Spleen (tissue), 11 donors: ENCODE measurements around the gene TTLL1. TPM values are rescaled to one million over a fixed set of nuclear protein-coding genes. Genes with fewer than 3 reads are reported as not detected.
A peak's percentile ranks its signal among the peaks of the same experiment; 100 is the strongest.

ENCODE experiments used
- DNase-seq: peaks from one replicate; pipeline ENCODE4 v3.0.0-alpha.2; 2020
- H3K27ac ChIP-seq, 8 donors: fragments of 200-600 bp; sonication (generic) in 7 of 8; 1 replicate in 4 of 8; 2 replicates in 4 of 8; pipeline versions ENCODE4 v1.5.0 to v1.8.0; 2016 to 2021; ENCODE audit warnings: inconsistent platforms in 4 of 8, mild to moderate bottlenecking in 4 of 8, moderate library complexity in 1 of 8
- H3K27me3 ChIP-seq, 7 donors: fragments of 200-600 bp; sonication (generic) in 6 of 7; replicated peaks in 1 of 7; 1 replicate in 4 of 7; 2 replicates in 3 of 7; pipeline versions ENCODE4 v1.5.0 to v1.8.0; 2016 to 2021; ENCODE audit warnings: inconsistent platforms in 3 of 7, mild to moderate bottlenecking in 1 of 7
- H3K36me3 ChIP-seq, 6 donors: fragments of 200-600 bp; sonication (generic) in 5 of 6; 1 replicate in 4 of 6; 2 replicates in 2 of 6; pipeline versions ENCODE4 v1.5.0 to v1.8.0; 2016 to 2021; ENCODE audit warnings: inconsistent platforms in 2 of 6
- H3K4me1 ChIP-seq, 6 donors: fragments of 200-600 bp; sonication (generic) in 5 of 6; 1 replicate in 3 of 6; 2 replicates in 3 of 6; pipeline versions ENCODE4 v1.5.0 to v1.8.0; 2016 to 2021; ENCODE audit warnings: inconsistent platforms in 3 of 6
- H3K4me3 ChIP-seq, 8 donors: fragments of 200-600 bp; sonication (generic) in 7 of 8; 1 replicate in 4 of 8; 2 replicates in 4 of 8; pipeline versions ENCODE4 v1.5.0 to v1.8.0; 2016 to 2021; ENCODE audit warnings: inconsistent platforms in 4 of 8, mild to moderate bottlenecking in 4 of 8, moderate library complexity in 2 of 8
- H3K9me3 ChIP-seq, 8 donors: fragments of 200-600 bp; sonication (generic) in 7 of 8; 1 replicate in 4 of 8; 2 replicates in 4 of 8; pipeline versions ENCODE4 v1.5.0 to v1.8.0; 2016 to 2021; ENCODE audit warnings: inconsistent platforms in 4 of 8
- CTCF ChIP-seq, 11 experiments: fragments of 200-600 bp in 7 of 11; fragments of 450-650 bp in 4 of 11; sonication (generic) in 4 of 11; IDR thresholded peaks in 8 of 11; conservative IDR thresholded peaks in 3 of 11; 1 replicate in 7 of 11; 2 replicates in 4 of 11; pipeline versions ENCODE4 v1.4.0 to v1.8.0; 2016 to 2021; ENCODE audit warnings: antibody characterized with exemption in 11 of 11, inconsistent platforms in 4 of 11, mild to moderate bottlenecking in 1 of 11
- POLR2A ChIP-seq, 3 donors: fragments of 450-650 bp; IDR thresholded peaks; one replicate each; pipeline ENCODE4 v1.5.1; 2017; ENCODE audit warnings: antibody characterized with exemption in 3 of 3, mild to moderate bottlenecking in 1 of 3
- POLR2AphosphoS5 ChIP-seq, 3 donors: sonication (generic); formaldehyde crosslinking; IDR thresholded peaks; one replicate each; pipeline ENCODE4 v1.5.1; 2017; ENCODE audit warnings: antibody characterized with exemption in 3 of 3
- WGBS, 5 donors: extraction: QIAGEN DNeasy Blood & Tissue Kit in 3 of 5; methylation state at CpG; one replicate each; pipeline versions ENCODE4 v1.1.5 to v1.1.7; 2013 to 2018; 5-methylcytosine and 5-hydroxymethylcytosine counted together
- intact Hi-C: fragments of 100-400 bp; cut with DNase I; formaldehyde crosslinking; loops from one replicate; pipeline ENCODE4 v1.15.0; 2023; ENCODE audit warnings: low total_unique reads
- polyA plus RNA-seq, 3 donors: library from polyadenylated mRNA; stranded (reverse); fragments of 200-250 nt; gene quantifications; one replicate each; pipeline ENCODE4 v1.2.1, GENCODE V29; 2013
- total RNA-seq, 7 donors: library from RNA; depleted of rRNA in 3 of 7; stranded (reverse); fragments of >200 nt in 3 of 7; fragmentation: NEBNext Ultra II Directional in 4 of 7; extraction: Animal tissue kit (Norgen Biotek cat#: 25700) in 4 of 7; gene quantifications; one replicate each; pipeline versions ENCODE4 v1.1.0 to v1.2.1, GENCODE V29; 2016 to 2021
- donor health status: healthy with polysubstance abuse.
- donor health status: DM: no; HTN: no; CAD: no; lungs with moderate emphysema.
- donor health status: DM: no; HTN: no; CAD: no.
- donor health status: Bipolar disorder and iron deficiency.
- donor health status: healthy.
- donor health status: DM: no; HTN: no; CAD: no.
- donor health status: DM: yes; HTN: yes; CAD: no.

Gene TTLL1
- total and polyA plus RNA-seq, 10 donors: 2.8 to 5.6 (median 3.6) TPM

GRCh38 chr22:43014316-43014868 lies 74.8 kb downstream of the TTLL1 start:
- intact Hi-C loops: no loop called here
- no peak for TF ChIP-seq CTCF (IDR thresholded peaks at IDR 0.05 in 8 of 11, conservative IDR thresholded peaks at IDR 0.05 in 3 of 11)
- TF ChIP-seq POLR2A (IDR thresholded peaks at IDR 0.05): no peak
- TF ChIP-seq POLR2AphosphoS5 (IDR thresholded peaks at IDR 0.05): peak in 1 of 3 donors; percentile 1
- 0 to 2% (median 1%) methylated on average over 18 to 39 of the region's 39 CpGs for WGBS, 5 donors
- H3K27ac ChIP-seq: peak overlapping the region in 7 of 8 donors; percentile 51 to 89 (median 82)
- H3K4me1 ChIP-seq: peaks cover 8 to 54% (median 28%) of the 10 kb centered on the region in 6 donors
- H3K9me3 ChIP-seq: no peaks in the 10 kb centered on the region
- DNase-seq: peak; percentile 91
- H3K4me3 ChIP-seq: peak overlapping the region; percentile 65 to 95 (median 82)
- no peaks in the 10 kb centered on the region for H3K36me3 ChIP-seq
- H3K27me3 ChIP-seq: no peaks in the 10 kb centered on the region

GRCh38 chr22:43013355-43014315 lies 75.6 kb downstream of the TTLL1 start:
- Histone ChIP-seq H3K27me3 (no peaks in the 10 kb centered on the region), H3K4me3 (peak overlapping the region; percentile 65 to 95 (median 82)), H3K4me1 (peaks cover 8 to 61% (median 32%) of the 10 kb centered on the region in 6 donors), H3K27ac (peak overlapping the region in 5 of 8 donors; percentile 74 to 89 (median 84)), H3K9me3 (no peaks in the 10 kb centered on the region), H3K36me3 (no peaks in the 10 kb centered on the region)
- intact Hi-C loops: no loop called here
- TF ChIP-seq POLR2A (IDR thresholded peaks at IDR 0.05): no peak
- no peak for TF ChIP-seq POLR2AphosphoS5 (IDR thresholded peaks at IDR 0.05)
- TF ChIP-seq CTCF (IDR thresholded peaks at IDR 0.05 in 8 of 11, conservative IDR thresholded peaks at IDR 0.05 in 3 of 11): no peak
- WGBS, 5 donors: 11 to 16% (median 11%) methylated on average over 15 to 16 of the region's 16 CpGs
- DNase-seq: no peak

GRCh38 chr22:43012390-43012789 lies 76.8 kb downstream of the TTLL1 start:
- H3K4me3 ChIP-seq: no peak overlapping the region
- intact Hi-C loops: no loop called here
- no peaks in the 10 kb centered on the region for H3K27me3 ChIP-seq
- DNase-seq: no peak
- H3K27ac ChIP-seq: no peak overlapping the region
- no peak for TF ChIP-seq CTCF (IDR thresholded peaks at IDR 0.05 in 8 of 11, conservative IDR thresholded peaks at IDR 0.05 in 3 of 11)
- TF ChIP-seq POLR2AphosphoS5 (IDR thresholded peaks at IDR 0.05): no peak
- no peak for TF ChIP-seq POLR2A (IDR thresholded peaks at IDR 0.05)
- no peaks in the 10 kb centered on the region for H3K9me3 ChIP-seq
- no peaks in the 10 kb centered on the region for H3K36me3 ChIP-seq
- peaks cover 8 to 71% (median 38%) of the 10 kb centered on the region in 6 donors for H3K4me1 ChIP-seq
- 90 to 96% (median 92%) methylated on average over 6 of the region's 6 CpGs for WGBS, 5 donors

GRCh38 chr22:43011079-43011478 lies 78.1 kb downstream of the TTLL1 start:
- no peaks in the 10 kb centered on the region for H3K27me3 ChIP-seq
- no peaks in the 10 kb centered on the region for H3K36me3 ChIP-seq
- intact Hi-C loops: no loop called here
- 94 to 97% (median 95%) methylated on average over 7 of the region's 7 CpGs for WGBS, 5 donors
- H3K4me3 ChIP-seq: no peak overlapping the region
- H3K4me1 ChIP-seq: peaks cover 8 to 78% (median 41%) of the 10 kb centered on the region in 6 donors
- DNase-seq: no peak
- TF ChIP-seq POLR2A (IDR thresholded peaks at IDR 0.05): no peak
- no peak for TF ChIP-seq CTCF (IDR thresholded peaks at IDR 0.05 in 8 of 11, conservative IDR thresholded peaks at IDR 0.05 in 3 of 11)
- no peak for TF ChIP-seq POLR2AphosphoS5 (IDR thresholded peaks at IDR 0.05)
- H3K27ac ChIP-seq: no peak overlapping the region
- H3K9me3 ChIP-seq: no peaks in the 10 kb centered on the region
